ENCODE measurements around the gene CHTF18.

DNA sequence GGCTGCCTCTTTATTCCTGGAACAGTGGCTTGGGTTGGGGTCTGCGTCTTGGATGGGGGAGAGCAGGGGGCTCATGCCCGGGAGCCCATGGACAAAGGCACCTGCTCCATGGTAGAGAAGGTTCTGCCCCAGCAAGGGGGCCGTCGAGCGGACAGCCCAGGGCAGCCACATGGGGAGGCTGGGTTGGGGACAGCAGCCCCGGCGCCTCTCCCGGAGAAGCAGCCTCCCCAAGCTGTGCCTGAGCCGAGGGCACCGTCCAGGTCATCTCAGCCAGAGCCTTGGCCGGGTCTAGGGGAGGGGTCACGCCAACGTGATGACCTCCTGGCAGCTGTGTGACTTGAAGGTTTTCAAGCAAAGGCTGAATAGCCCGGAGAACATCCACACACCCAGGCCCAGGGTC lies 45.0 kb downstream of the CHTF18 start:
- TF ChIP-seq CTCF (conservative IDR thresholded peaks at IDR 0.05; ENCODE audit: low read length) (no peak), EZH2phosphoT487 (IDR thresholded peaks at IDR 0.05; ENCODE audit: borderline replicate concordance) (no peak)

Data from Loucy (cell line).